Glutamatergic neuron (in vitro differentiated cells): ENCODE data around the gene IFFO2. TPM values are rescaled to one million over a fixed set of nuclear protein-coding genes. Genes with fewer than 3 reads are reported as not detected.

Experiments used
- DNase-seq: peaks from one replicate; pipeline ENCODE4 v3.0.0; 2022
- H3K27ac Mint-ChIP-seq: one replicate; pipeline ENCODE4 v1.8.0; 2020; ENCODE audit warnings: mild to moderate bottlenecking, mixed read lengths, inconsistent platforms; ENCODE audit not compliant: unreplicated experiment
- H3K27me3 Mint-ChIP-seq: one replicate; pipeline ENCODE4 v1.8.0; 2020; ENCODE audit warnings: mild to moderate bottlenecking, moderate library complexity, mixed read lengths, inconsistent platforms; ENCODE audit not compliant: unreplicated experiment
- H3K36me3 Mint-ChIP-seq: one replicate; pipeline ENCODE4 v1.8.0; 2020; ENCODE audit warnings: mild to moderate bottlenecking, mixed read lengths, inconsistent platforms; ENCODE audit not compliant: unreplicated experiment
- H3K4me1 Mint-ChIP-seq: one replicate; pipeline ENCODE4 v1.8.0; 2020; ENCODE audit warnings: mild to moderate bottlenecking, low read depth, mixed read lengths, inconsistent platforms; ENCODE audit not compliant: unreplicated experiment
- H3K4me3 Mint-ChIP-seq: one replicate; pipeline ENCODE4 v1.8.0; 2020; ENCODE audit warnings: mild to moderate bottlenecking, mixed read lengths, inconsistent platforms; ENCODE audit not compliant: unreplicated experiment
- H3K9me3 Mint-ChIP-seq: one replicate; pipeline ENCODE4 v1.8.0; 2020; ENCODE audit warnings: mild to moderate bottlenecking, moderate library complexity, mixed read lengths, inconsistent platforms; ENCODE audit not compliant: unreplicated experiment
- CTCF ChIP-seq: fragments of 200-600 bp; sonication (generic); IDR thresholded peaks from one replicate; pipeline ENCODE4 v1.5.0; 2021; ENCODE audit not compliant: partially characterized antibody, unreplicated experiment
- total RNA-seq: library from RNA; stranded (reverse); fragmentation: NEBNext Ultra II Directional; extraction: Animal tissue kit (Norgen Biotek cat#: 25700); gene quantifications from one replicate; pipeline ENCODE4 v1.2.1, GENCODE V29; 2021; ENCODE audit not compliant: unreplicated experiment

IFFO2 gene
- total RNA-seq, 1 donor from 2014 or later: 107 TPM

GRCh38 chr1:18973446-18973955 is 17.0 kb upstream of the IFFO2 start:
- Mint-ChIP-seq H3K27me3 (peaks cover 3% of the 10 kb centered on the region), H3K36me3 (no peaks in the 10 kb centered on the region), H3K9me3 (peaks cover 1% of the 10 kb centered on the region), H3K4me1 (no peaks in the 10 kb centered on the region), H3K4me3 (no peak overlapping the region), H3K27ac (no peak overlapping the region)
- no peak for DNase-seq
- TF ChIP-seq CTCF: no peak

- H3K27ac Mint-ChIP-seq: no peak overlapping the region
- peaks cover 3% of the 10 kb centered on the region for H3K27me3 Mint-ChIP-seq
- DNase-seq: no peak
- no peaks in the 10 kb centered on the region for H3K4me1 Mint-ChIP-seq
- no peak for TF ChIP-seq CTCF
- no peaks in the 10 kb centered on the region for H3K36me3 Mint-ChIP-seq
- H3K4me3 Mint-ChIP-seq: no peak overlapping the region
- H3K9me3 Mint-ChIP-seq: peaks cover 1% of the 10 kb centered on the region
These were observed 16.5 kb upstream of the IFFO2 start for GRCh38 chr1:18972991-18973390.

- no peaks in the 10 kb centered on the region for H3K4me1 Mint-ChIP-seq
- peaks cover 3% of the 10 kb centered on the region for H3K27me3 Mint-ChIP-seq
- H3K9me3 Mint-ChIP-seq: peaks cover 1% of the 10 kb centered on the region
- no peak overlapping the region for H3K27ac Mint-ChIP-seq
- DNase-seq: no peak
- no peaks in the 10 kb centered on the region for H3K36me3 Mint-ChIP-seq
- H3K4me3 Mint-ChIP-seq: no peak overlapping the region
- no peak for TF ChIP-seq CTCF
These were observed 16.1 kb upstream of the IFFO2 start for GRCh38 chr1:18972531-18972930.

GRCh38 chr1:18970762-18971161 is 14.3 kb upstream of the IFFO2 start:
- no peak for DNase-seq
- H3K27ac Mint-ChIP-seq: no peak overlapping the region
- H3K9me3 Mint-ChIP-seq: peaks cover 1% of the 10 kb centered on the region
- no peaks in the 10 kb centered on the region for H3K4me1 Mint-ChIP-seq
- TF ChIP-seq CTCF: no peak
- H3K4me3 Mint-ChIP-seq: no peak overlapping the region
- H3K27me3 Mint-ChIP-seq: peaks cover 2% of the 10 kb centered on the region
- no peaks in the 10 kb centered on the region for H3K36me3 Mint-ChIP-seq

GRCh38 chr1:18970358-18970757 is 13.9 kb upstream of the IFFO2 start:
- no peak for DNase-seq
- no peak for TF ChIP-seq CTCF
- no peaks in the 10 kb centered on the region for H3K36me3 Mint-ChIP-seq
- H3K27ac Mint-ChIP-seq: no peak overlapping the region
- H3K9me3 Mint-ChIP-seq: peaks cover 1% of the 10 kb centered on the region
- peaks cover 5% of the 10 kb centered on the region for H3K27me3 Mint-ChIP-seq
- no peak overlapping the region for H3K4me3 Mint-ChIP-seq
- H3K4me1 Mint-ChIP-seq: no peaks in the 10 kb centered on the region
